ENCODE measurements around the gene BCAS4.

Gene BCAS4

DNA sequence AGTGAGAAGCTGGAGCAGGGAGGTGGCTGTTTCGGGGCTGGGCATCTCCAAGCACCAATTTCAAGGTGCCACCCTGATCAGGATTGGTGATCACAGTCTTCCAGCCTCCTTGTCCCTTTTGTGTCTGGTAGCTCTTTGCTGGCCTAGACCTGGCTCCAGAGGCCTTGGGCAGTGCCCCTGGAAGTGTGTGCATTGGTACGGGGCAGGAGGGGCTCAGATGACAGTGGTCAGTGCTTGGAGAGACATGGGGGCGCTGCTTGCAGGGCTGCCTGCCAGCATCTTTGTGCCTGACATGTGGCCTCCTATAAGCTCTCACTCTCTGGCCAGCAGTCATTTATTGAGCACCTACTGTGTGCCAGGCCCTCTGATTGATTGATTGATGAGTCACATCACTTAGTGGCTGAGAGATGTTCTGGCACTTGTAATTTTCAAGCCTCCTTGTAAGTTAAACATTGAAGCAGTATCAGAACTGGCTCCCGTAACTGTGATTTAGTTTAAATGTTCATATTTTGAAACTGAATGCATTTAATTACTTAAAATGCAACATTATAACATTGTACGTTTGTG lies 61.7 kb downstream of the BCAS4 start:
- DNase-seq: no peak

DNA sequence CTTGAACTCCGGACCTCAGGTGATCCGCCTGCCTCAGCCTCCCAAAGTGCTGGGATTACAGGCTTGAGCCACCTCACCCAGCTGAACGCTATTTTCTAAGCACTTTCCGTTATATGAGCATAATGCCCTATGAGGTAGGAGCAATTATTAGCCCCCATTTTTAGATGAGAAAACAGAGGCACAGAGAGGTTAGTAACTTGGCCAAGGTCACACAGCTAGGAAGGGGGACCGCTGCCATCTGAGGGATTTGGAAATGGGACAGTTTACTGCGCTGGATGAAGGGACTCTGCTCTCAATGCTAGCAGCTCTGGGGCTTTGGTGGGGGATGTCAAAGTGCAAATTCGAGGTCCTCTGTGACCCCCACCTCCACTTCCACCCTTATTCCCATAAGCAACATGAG lies 62.5 kb downstream of the BCAS4 start:
- no peak for DNase-seq

DNA sequence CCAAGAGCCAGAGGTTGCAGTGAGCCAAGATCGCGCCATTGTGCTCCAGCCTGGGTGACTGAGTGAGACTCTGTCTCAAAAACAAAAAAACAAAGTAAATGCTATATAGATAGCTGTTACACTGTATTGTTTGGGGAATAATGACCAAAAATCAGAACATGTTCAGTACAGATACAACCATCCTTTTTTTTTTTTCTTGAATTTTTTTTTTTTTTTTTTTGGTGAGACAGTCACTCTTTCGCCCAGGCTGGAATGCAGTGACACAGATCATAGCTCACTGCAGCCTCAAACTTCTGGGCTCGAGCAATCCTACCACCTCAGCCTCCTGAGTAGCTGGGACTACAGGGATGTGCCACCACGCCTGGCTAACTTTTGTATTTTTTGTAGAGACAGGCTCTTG lies 63.7 kb downstream of the BCAS4 start:
- DNase-seq: no peak

DNA sequence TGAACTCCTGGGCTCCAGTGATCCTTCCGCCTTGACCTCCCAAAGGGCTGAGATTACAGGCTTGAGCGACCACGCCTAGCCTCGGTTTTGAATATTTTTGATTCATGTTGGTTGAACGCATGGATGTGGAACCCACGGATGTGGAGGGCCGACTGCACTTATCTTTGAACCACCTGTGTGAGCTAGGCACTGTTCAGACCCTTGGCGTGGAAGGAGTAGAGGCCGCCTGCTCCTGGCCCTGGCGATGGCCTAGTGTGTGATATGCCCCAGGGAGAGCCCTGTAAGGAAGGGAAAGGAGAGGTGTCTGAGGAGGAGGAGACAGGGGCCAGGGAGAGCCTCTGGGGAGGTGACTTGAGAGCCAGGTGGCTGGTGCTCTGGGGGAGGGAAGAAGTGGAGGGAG lies 64.3 kb downstream of the BCAS4 start:
- no peak for DNase-seq

DNA sequence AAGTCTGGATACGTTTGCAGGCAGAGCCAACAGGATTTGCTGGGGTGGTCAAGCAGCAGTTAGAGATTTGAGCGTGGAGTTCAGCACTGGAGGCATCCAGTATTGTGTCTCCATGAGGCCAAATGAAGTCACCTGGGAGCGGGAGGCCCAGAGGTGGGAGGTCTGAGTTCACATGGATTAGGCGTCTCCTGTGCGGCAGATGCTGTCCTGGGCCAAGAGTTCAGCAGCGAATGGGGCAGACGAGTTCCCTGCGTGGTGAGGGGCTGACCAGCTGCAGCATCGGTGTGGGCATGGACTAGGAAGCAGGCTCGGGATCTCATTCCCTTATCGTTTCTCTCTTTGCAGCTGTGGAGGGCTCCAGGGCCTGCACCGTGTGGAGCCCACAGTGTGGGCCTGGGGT lies 66.2 kb downstream of the BCAS4 start:
- no peak for DNase-seq

DNA sequence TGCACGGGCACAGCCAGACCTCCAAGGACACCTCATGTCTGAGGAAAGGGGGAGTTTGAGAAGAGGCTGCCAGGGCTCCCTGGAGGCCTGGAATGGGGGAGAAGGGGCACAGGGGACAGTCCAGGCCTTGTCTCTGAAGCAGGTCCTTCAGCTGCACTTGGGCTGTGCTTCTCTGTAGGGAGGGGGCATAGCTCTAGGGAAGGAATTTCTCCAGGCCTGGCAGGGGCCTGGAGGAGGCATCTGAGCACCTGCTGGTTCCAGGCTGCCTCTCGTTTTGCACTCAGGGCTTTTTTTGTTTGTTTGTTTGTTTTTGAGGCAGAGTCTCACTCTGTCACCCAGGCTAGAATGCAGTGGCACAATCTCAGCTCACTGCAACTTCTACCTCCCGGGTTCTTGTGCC lies 67.7 kb downstream of the BCAS4 start:
- DNase-seq: no peak

DNA sequence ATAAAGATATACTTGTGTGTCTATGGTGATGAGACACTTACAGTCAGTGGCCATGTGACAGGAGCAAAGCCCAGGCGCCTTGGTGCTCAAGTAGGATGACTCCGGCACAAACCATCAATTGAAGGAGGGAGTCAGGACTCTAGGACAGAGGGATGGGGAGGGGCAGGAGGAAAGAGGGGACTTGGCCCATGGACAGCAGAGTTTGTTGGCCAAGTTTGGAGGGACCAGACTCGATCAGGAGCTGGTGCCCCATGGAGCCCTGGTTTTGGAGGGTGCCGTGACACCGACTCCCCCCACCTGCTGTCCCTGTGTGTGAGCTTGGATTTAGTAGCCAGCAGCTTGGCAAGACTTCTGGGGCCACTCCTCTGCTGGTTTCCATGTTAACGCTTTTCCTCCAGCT lies 70.3 kb downstream of the BCAS4 start:
- DNase-seq: no peak

DNA sequence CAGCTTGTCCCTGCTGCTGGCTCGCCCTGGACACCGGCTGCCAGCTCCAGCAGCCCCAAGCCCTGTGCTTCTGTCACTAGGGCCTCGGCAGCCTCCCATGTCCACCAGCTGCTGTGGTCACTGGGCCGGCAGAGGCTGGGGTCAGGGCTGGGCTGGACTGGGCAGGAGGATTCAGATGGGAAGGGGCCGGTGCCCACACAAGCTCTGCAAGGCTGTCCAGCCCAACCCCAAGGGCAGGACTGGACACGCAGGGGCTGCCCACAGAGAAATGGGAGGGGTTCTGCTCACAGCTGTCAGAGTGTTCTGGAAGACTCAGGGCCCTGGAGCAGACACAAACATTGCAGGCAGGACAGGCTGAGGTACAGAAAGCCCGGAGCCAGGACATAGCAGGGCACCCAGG lies 70.7 kb downstream of the BCAS4 start:
- DNase-seq: no peak

DNA sequence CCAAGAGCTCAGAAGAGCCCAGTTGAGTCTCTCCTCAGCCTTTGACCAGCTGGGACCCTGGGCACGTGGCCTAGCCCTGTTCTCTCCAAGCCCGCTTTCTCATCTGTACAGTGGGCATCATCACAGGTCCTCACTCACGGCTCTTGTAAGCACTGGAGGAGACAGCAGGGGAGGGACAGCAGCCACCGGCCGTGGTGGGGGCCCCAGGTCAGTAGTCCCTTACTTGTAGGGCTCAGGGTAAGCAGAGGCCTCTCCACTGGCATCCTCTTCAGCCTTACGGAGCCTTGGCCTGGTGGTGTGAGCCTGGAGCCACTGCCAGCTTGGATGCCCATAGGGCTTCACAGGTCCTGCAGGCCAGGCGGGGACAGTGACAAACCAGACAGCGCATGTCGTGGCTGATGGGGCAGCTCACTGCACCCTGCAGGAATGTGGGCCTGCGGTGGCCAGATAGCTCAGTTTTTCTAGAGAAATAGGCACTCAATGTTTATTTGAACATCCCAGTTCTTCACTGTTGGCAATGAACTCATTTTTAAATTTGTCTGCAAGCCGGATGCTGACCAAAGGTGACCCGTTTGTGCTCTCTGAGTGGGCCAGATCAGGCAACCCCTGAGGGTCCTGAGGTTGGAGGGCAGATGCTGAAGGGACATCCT lies 71.3 kb downstream of the BCAS4 start:
- DNase-seq: no peak

DNA sequence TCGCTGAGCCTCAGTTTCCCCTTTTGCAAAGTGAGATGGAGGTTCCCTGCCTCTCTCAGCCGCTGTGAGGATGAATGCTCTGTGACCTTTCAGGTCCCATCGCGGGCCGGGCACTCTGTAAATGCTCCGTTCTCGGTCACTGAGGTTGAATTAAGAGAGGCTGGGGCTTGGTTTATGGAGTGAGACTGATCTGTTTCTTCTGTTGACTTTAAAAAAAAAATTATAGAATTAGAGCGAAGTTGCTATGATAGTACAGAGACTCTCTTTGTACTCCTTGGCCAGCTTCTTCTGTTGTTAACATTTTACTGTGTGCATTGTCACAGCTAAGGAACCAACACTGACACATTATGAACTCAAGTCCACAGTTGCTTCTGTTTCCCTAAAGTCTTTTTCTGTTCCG lies 72.0 kb downstream of the BCAS4 start:
- DNase-seq: no peak

DNA sequence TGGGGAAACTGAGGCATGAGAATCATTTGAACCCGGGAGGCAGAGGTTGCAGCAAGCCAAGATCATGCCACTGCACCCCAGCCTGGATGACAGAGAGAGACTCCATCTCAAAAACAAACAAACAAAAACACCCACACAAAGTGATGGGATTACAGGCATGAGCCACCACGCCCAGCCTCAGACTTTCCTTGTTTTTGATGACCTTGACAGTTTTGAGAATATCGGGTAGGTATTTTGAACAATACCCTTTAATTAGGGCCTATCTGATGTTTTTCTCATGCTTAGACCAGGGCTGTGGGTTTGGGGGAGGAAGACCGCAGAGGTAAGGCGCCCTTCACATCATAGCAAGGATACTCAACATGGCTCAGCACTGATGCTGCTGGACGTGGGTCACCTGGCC lies 72.9 kb downstream of the BCAS4 start:
- no peak for DNase-seq

DNA sequence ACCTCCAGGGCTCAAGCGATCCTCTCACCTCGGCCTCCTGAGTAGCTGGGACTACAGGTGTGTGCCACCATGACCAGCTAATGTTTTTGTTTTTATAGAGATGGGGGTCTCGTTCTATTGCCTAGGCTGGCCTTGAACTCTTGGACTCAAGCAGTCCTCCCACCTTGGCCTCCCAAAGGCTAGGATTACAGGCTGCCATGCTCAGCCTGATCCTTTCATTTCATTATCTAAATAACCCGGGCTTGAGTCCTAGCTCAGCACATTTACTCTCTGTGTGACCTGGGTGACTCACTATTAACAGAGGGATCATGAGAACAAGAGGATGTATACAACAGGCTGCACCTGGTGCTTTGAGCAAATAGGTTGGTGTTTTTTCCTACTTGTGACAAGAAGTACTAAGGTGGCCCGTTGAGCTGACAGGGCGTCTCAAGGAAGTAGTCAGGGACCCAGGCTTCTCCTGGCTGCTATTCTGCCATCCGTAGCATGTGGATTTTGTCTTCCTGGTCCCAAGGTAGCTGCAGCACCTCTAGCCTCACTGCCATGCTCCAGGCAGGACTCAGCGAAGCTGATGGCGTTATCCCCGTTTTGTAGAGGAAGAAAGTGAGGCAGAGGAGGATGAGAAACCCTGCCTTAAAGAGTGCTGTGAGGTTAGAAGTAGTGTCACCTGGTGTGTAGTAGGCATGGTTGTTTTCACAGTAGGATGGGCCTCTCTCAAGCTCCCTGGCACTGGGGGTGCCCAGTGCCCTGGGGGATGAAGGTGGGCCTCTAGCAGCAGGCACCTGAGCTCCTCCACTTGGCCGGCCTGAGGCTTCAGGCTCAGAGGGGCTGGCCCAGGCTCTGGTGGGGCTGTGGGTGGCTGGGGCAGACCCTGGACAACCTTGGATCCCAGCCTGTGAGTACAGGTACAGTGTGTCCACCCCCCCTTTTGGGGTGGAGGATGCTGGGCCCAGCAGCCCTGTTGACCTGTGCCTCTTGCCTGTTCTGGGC lies 73.9 kb downstream of the BCAS4 start:
- no peak for DNase-seq

DNA sequence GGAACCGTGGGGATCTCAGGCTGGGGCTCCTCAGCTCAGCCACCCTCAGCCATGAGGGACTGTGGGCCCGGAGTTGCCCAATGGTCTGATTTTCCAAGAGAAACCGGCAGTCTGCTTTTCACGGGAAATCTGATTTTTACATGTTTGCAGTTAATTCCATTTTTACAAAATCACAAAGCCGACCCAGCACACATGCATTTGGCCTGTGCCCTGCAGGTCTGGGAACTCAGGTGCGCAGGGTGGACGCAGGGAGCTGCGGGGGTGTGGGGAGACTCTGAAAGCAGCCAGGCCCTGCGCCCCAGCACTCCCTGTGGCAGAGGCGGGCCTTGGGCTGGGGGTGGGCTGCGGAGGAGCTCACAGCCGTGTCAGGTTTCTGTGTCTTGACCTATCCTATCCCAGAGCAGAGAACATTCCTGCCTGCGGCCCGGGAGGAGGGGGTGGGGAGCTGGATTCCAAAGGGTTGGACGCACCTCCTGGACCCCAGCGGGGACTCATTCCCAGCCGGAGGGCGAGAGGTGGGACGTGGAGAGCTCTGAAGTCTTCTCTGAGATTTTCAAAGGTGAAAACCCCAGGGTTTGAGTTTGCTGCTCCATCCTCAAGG lies 75.8 kb downstream of the BCAS4 start:
- DNase-seq: no peak

DNA sequence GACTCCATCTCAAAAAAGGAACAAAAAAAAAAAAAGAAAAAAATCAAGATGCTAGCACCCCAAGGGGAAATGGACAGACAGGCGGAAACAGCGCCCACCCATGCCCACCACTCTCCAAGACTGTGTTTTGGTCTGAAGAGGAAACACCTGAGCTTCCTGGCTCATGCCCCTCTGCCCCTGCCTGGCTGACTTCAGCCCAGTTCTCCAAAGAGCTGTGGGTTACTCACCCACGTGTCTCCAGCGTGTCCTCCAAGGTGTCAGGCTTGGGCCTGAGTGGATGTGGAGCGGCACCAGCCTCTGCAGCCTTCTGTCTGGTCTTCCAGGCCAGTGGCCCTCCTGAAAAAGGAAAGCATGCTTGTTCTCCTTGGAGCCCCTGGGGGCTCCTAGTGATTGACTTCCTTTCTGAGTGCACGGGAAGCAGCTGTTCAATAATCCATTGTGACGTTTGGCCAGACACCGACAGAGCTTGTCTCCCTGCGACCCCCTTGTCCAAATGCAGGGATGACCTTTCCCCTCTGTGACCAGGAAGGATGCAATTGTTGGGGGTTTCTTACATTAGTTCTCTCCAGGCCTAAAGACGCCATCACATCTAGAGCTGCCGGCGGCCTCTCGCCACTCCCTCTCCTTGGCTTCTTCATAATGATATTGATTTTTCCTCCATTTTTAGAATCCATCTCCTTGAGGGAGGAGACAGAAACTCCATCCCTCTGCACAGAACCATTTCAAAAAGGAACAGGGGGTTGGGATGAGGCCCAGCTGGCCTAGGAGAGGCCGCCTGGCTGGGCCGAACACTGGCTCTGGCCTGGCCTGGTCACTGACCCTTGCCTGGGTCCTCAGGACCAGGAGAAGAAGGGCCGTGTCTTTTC lies 77.9 kb downstream of the BCAS4 start:
- DNase-seq: no peak

DNA sequence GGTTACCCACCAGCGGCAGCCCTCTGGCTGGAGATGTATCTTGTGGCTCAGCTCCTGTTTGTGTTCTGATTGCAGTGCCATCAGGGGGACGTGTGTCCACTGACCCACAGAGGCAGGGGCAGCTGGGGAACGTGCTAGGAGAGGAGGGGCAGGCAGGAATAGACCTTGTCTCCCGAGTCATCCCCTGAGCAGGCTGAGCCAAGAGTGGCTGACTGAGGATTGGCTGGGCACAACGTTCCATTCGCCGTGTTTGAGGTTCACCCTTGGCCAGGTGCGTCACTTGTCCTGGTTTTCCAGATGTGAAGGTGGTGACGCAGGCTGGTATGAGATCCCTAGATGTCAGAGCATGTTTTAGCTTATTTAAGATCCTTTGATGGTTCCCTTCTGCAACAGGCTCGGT lies 78.7 kb downstream of the BCAS4 start:
- no peak for DNase-seq

DNA sequence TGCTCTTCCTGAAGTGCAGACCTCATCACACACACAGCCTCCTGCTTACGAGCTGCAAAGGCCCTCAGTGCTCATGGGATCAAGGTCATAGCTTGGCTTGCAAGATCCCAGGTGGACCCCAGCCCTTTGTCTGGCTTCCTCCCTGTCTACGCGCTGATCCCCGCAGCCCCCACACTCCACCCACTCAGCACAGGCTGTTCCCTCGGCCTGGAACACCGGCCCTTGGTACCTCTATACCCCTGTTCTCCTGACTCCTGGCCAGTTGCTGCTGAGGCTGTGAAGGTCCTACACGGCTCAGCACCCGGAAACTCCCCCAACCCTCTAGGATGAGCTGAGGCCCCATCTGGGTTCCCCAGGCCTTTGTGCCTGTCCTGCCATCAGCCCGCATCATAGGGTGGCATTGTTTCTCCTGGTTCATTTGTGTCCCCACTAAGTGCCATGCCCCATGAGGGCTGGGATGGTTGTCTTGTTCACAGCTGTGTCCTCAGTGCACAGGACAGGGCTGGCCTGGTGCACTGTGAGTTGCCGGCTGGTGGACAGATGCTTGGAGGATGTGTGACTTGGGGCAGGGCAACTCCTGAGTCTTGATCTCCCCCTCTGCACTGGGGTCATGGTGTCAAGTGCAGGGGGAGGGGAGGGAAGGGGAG lies 79.4 kb downstream of the BCAS4 start:
- no peak for DNase-seq

DNA sequence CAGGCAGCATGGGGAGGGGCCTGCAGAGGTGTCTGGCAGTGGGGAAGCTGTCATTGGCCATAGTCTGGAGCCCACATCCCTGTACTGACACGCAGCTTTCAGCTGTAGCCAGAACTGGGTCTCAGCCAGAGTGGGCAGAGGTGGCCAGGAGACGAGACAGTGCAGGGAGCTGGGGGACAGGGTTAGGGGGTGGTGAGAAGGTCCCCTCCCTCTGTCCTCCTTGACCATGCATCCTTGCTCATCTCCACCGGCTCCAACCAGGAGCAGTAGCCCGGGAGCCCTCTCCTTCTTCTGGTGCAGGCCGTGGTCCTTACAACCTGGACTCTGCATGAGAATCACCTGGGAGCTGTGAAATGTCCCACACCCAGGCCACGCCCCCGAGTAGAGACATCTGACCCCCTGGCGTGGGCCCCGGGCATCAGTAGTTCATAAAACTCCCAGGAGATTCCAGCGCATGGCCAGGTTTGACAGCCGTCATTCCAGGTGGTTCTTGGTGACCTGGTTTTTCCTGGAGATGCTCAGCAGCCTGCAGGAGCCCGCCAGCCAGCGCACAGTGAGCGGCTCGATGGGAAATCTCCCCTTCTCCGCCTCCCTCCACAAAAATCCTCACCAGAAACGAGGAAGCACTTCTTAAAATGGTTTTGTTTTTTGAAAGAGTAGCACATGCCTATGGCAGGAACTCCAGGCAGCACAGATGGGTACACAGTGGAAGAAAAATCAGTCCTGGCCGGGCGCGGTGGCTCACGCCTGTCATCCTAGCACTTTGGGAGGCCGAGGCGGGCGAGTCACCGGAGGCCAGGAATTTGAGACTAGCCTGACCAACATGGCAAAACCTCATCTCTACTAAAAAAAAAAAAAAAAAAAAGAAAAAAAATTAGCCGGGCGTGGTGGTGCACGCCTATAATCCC lies 80.2 kb downstream of the BCAS4 start:
- no peak for DNase-seq

DNA sequence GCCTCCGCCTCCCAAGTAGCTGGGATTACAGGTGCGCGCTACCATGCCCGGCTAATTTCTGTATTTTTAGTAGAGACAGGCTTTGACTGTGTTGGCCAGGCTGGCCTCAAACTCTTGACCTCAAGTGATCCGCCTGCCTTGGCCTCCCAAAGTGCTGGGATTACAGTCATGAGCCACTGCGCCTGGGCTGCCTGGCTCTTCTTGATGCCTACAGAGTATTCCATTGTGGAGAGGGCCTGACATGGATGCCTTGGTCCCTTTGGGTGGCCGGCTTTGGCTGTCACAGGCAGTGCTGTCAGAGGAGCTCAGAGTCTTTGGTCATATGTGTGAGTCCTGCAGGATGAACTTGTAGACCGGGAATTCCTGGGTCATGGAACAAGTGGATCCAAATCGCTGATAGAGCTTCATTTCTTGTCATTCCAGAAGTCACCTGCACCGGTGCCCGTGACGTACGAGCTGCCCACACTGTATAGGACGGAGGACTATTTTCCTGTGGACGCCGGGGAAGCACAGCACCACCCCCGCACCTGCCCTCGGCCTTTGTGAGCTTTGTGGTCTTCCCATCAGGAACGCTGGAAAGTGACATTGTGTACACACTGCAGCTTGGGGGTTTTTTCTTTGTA lies 81.3 kb downstream of the BCAS4 start:
- no peak for DNase-seq

DNA sequence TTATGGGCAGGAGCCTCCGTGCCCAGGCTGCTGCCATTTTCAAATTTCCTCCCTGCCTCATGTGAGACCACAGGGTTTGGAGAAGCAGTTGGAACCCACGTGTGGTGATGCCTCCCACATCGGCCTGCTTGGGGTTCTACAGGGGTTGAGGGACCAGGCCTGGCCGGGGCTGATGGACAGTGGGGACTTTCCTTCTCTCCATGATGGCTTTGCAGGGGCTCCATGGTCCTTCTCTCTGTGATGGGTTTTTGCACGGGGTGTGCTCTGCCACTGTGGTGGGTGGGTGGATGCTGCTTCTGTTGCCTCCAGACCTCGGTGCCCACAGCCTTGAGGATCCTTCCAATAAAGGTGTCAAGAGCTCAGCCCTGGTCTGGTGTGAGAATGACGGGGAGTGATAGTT lies 82.0 kb downstream of the BCAS4 start:
- DNase-seq: no peak

DNA sequence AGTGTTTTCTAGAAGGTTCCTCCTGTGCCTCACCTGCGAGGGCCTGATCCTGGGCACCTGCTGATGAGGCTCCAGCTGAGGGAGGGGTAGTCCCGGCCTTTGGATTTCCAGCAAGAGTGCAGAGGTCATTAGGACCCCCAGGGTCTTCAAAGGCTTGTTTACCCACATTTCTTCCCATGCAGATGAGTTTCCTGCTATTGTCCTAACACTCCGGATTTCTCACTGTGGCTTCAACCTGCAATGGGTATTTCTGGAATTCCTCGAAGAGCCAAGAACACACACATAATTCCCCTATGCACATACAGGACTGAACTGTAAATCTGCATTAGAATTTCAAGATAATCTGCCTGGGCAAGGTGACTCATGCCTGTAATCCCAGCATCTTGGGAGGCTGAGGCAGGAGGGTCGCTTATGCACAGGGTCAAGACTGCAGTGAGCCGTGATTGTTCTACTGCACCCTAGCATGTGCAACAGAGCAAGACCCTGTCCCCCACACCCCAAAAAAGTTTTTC lies 82.4 kb downstream of the BCAS4 start:
- DNase-seq: no peak

Measured in activated CD4-positive, CD25-positive, alpha-beta regulatory T cell treated with anti-CD3 and anti-CD28 coated beads, Interleukin-2, amount 50 U/mL, for 72 hours (primary cell).